ENCODE data around the gene PRKRIP1. TPM values are rescaled to one million over a fixed set of nuclear protein-coding genes. Genes with fewer than 3 reads are reported as not detected.

PRKRIP1 gene
- polyA plus RNA-seq, 1 donor (not counting 4 experiments of a cell fraction or from before 2014, with no cell fraction given): 12.5 TPM

- H3K4me2 ChIP-seq (ENCODE audit: control insufficient read depth, extremely low read depth, insufficient read depth, low read depth, low read length): no peak overlapping the region
- DNase-seq (ENCODE audit: low read depth, low spot score) (no peak), FAIRE-seq (no peak)
- H2AFZ ChIP-seq (ENCODE audit: control insufficient read depth, low read length): no peak overlapping the region
- dilution Hi-C loops (cut with MboI; ENCODE audit: extremely low pct_ligation_motif_present, low sequenced_read_pairs): no loop called here
- H4K20me1 ChIP-seq (ENCODE audit: control insufficient read depth, extremely low read depth, insufficient read depth, low read length): no peaks in the 10 kb centered on the region
- H3K36me3 ChIP-seq (ENCODE audit: control insufficient read depth in 2 of 2, extremely low read depth in 1 of 2, insufficient read depth in 2 of 2, low read length in 2 of 2): no peaks in the 10 kb centered on the region
- H3K4me3 ChIP-seq (ENCODE audit: control insufficient read depth in 2 of 3, extremely low read depth in 1 of 3, insufficient read depth in 2 of 3, low read depth in 1 of 3, low read length in 3 of 3): no peak overlapping the region
- peaks cover 6% of the 10 kb centered on the region for H3K4me1 ChIP-seq (ENCODE audit: control insufficient read depth, extremely low read depth, insufficient read depth, low read length)
- H3K79me2 ChIP-seq (ENCODE audit: control insufficient read depth, insufficient read depth, low read length): no peaks in the 10 kb centered on the region
- no peak overlapping the region for H3K27ac ChIP-seq (ENCODE audit: control insufficient read depth, insufficient read depth, low read length)
- no peaks in the 10 kb centered on the region for H3K27me3 ChIP-seq (ENCODE audit: control insufficient read depth, extremely low read depth, insufficient read depth, low read length)
- TF ChIP-seq EZH2 (IDR thresholded peaks at IDR 0.05; ENCODE audit: low read length): no peak
- TF ChIP-seq, protein P1, sequence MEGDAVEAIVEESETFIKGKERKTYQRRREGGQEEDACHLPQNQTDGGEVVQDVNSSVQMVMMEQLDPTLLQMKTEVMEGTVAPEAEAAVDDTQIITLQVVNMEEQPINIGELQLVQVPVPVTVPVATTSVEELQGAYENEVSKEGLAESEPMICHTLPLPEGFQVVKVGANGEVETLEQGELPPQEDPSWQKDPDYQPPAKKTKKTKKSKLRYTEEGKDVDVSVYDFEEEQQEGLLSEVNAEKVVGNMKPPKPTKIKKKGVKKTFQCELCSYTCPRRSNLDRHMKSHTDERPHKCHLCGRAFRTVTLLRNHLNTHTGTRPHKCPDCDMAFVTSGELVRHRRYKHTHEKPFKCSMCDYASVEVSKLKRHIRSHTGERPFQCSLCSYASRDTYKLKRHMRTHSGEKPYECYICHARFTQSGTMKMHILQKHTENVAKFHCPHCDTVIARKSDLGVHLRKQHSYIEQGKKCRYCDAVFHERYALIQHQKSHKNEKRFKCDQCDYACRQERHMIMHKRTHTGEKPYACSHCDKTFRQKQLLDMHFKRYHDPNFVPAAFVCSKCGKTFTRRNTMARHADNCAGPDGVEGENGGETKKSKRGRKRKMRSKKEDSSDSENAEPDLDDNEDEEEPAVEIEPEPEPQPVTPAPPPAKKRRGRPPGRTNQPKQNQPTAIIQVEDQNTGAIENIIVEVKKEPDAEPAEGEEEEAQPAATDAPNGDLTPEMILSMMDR (optimal IDR thresholded peaks at IDR 0.05 in 1 of 3, IDR thresholded peaks at IDR 0.05 in 1 of 3, conservative IDR thresholded peaks at IDR 0.05 in 1 of 3; ENCODE audit: extremely low read depth in 1 of 3, insufficient read depth in 2 of 3, low read length in 3 of 3): no peak
- H3K9ac ChIP-seq (ENCODE audit: control insufficient read depth, extremely low read depth, insufficient read depth, low read length): no peak overlapping the region
- no peaks in the 10 kb centered on the region for H3K9me1 ChIP-seq (ENCODE audit: control insufficient read depth, extremely low read depth, insufficient read depth, low read length)
- no peaks in the 10 kb centered on the region for H3K9me3 ChIP-seq (ENCODE audit: control insufficient read depth, low read depth, low read length)
Observed at GRCh38 chr7:102446387-102447156, 50.4 kb downstream of the PRKRIP1 start.

- TF ChIP-seq, protein P1 (optimal IDR thresholded peaks at IDR 0.05 in 1 of 3, IDR thresholded peaks at IDR 0.05 in 1 of 3, conservative IDR thresholded peaks at IDR 0.05 in 1 of 3; ENCODE audit: extremely low read depth in 1 of 3, insufficient read depth in 2 of 3, low read length in 3 of 3): no peak
- TF ChIP-seq EZH2 (IDR thresholded peaks at IDR 0.05; ENCODE audit: low read length): no peak
- Histone ChIP-seq H3K4me2 (ENCODE audit: control insufficient read depth, extremely low read depth, insufficient read depth, low read depth, low read length) (no peak overlapping the region), H4K20me1 (ENCODE audit: control insufficient read depth, extremely low read depth, insufficient read depth, low read length) (no peaks in the 10 kb centered on the region), H3K4me1 (ENCODE audit: control insufficient read depth, extremely low read depth, insufficient read depth, low read length) (peaks cover 10% of the 10 kb centered on the region), H3K9me3 (ENCODE audit: control insufficient read depth, low read depth, low read length) (no peaks in the 10 kb centered on the region), H3K27ac (ENCODE audit: control insufficient read depth, insufficient read depth, low read length) (no peak overlapping the region), H3K9ac (ENCODE audit: control insufficient read depth, extremely low read depth, insufficient read depth, low read length) (no peak overlapping the region), H3K4me3 (ENCODE audit: control insufficient read depth in 2 of 3, extremely low read depth in 1 of 3, insufficient read depth in 2 of 3, low read depth in 1 of 3, low read length in 3 of 3) (no peak overlapping the region), H3K79me2 (ENCODE audit: control insufficient read depth, insufficient read depth, low read length) (no peaks in the 10 kb centered on the region), H3K36me3 (ENCODE audit: control insufficient read depth in 2 of 2, extremely low read depth in 1 of 2, insufficient read depth in 2 of 2, low read length in 2 of 2) (no peaks in the 10 kb centered on the region), H3K9me1 (ENCODE audit: control insufficient read depth, extremely low read depth, insufficient read depth, low read length) (no peaks in the 10 kb centered on the region), H3K27me3 (ENCODE audit: control insufficient read depth, extremely low read depth, insufficient read depth, low read length) (no peaks in the 10 kb centered on the region), H2AFZ (ENCODE audit: control insufficient read depth, low read length) (no peak overlapping the region)
- no peak for FAIRE-seq
- dilution Hi-C loops (cut with MboI; ENCODE audit: extremely low pct_ligation_motif_present, low sequenced_read_pairs): no loop called here
- DNase-seq (ENCODE audit: low read depth, low spot score): no peak
Observed at GRCh38 chr7:102447311-102447710, 51.1 kb downstream of the PRKRIP1 start.
